Ishikawa (cell line): Measurements from ENCODE around the gene HK1.

Source experiments
- CEBPB ChIP-seq: IDR thresholded peaks from 2 replicates; pipeline ENCODE4 v1.6.1; 2012
- CREB1 ChIP-seq: IDR thresholded peaks from 2 replicates; pipeline ENCODE4 v1.6.1; 2012; ENCODE audit warnings: low read depth
- EGR1 ChIP-seq: IDR thresholded peaks from 2 replicates; pipeline ENCODE4 v1.6.1; 2012
- EP300 ChIP-seq: IDR thresholded peaks from 2 replicates; pipeline ENCODE4 v1.6.1; 2012; ENCODE audit warnings: borderline replicate concordance
- FOXM1 ChIP-seq: IDR thresholded peaks from 2 replicates; pipeline ENCODE4 v1.6.1; 2012; ENCODE audit warnings: low read depth, borderline replicate concordance
- NFIC ChIP-seq: IDR thresholded peaks from 2 replicates; pipeline ENCODE4 v1.6.1; 2012
- RAD21 ChIP-seq: IDR thresholded peaks from 2 replicates; pipeline ENCODE4 v1.6.1; 2012; ENCODE audit warnings: low read depth
- TAF1 ChIP-seq: IDR thresholded peaks from 2 replicates; pipeline ENCODE4 v1.6.1; 2012; ENCODE audit warnings: low read depth, mild to moderate bottlenecking
- TCF12 ChIP-seq: IDR thresholded peaks from 2 replicates; pipeline ENCODE4 v1.6.1; 2012; ENCODE audit warnings: low read depth
- TEAD4 ChIP-seq: IDR thresholded peaks from 2 replicates; pipeline ENCODE4 v1.6.1; 2012
- YY1 ChIP-seq: IDR thresholded peaks from 2 replicates; pipeline ENCODE4 v1.6.1; 2012; ENCODE audit warnings: low read depth
- ZBTB7A ChIP-seq: IDR thresholded peaks from 2 replicates; pipeline ENCODE4 v1.6.1; 2012; ENCODE audit warnings: low read depth
- TF ChIP-seq, protein P1 (sequence below): IDR thresholded peaks from 2 replicates; pipeline ENCODE4 v1.6.1; 2012
- TF ChIP-seq, protein P2 (sequence below): IDR thresholded peaks from 2 replicates; pipeline ENCODE4 v1.6.1; 2012
- TF ChIP-seq, protein P3 (sequence below): IDR thresholded peaks from 2 replicates; pipeline ENCODE4 v1.6.1; 2012; ENCODE audit warnings: low read depth, mild to moderate bottlenecking

Gene HK1

DNA sequence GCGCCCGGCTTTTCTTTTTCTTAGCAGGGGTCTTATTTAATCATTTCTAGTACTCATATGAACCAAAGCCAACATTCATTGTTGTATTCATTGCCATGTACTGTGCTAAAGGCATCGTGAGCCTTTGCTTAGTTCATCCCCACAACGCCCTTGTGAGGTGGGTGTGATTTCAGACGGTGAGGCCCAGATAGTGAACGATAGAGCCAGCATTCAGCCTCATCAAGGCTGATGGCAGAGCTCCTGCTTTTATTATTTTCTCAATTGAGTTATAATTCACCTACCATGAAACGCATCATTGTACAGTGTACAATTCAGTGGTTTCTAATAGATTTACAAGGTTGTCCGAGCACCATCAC, 50.1 kb downstream of the HK1 start:
- TF ChIP-seq ZBTB7A (no peak), CREB1 (no peak), EGR1 (no peak), CEBPB (no peak), TCF12 (no peak), NFIC (no peak), FOXM1 (no peak), TAF1 (no peak), EP300 (no peak)
- TF ChIP-seq, protein P1, sequence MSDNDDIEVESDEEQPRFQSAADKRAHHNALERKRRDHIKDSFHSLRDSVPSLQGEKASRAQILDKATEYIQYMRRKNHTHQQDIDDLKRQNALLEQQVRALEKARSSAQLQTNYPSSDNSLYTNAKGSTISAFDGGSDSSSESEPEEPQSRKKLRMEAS: no peak
- TF ChIP-seq, protein P2, sequence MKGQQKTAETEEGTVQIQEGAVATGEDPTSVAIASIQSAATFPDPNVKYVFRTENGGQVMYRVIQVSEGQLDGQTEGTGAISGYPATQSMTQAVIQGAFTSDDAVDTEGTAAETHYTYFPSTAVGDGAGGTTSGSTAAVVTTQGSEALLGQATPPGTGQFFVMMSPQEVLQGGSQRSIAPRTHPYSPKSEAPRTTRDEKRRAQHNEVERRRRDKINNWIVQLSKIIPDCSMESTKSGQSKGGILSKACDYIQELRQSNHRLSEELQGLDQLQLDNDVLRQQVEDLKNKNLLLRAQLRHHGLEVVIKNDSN: no peak
- TF ChIP-seq, protein P3, sequence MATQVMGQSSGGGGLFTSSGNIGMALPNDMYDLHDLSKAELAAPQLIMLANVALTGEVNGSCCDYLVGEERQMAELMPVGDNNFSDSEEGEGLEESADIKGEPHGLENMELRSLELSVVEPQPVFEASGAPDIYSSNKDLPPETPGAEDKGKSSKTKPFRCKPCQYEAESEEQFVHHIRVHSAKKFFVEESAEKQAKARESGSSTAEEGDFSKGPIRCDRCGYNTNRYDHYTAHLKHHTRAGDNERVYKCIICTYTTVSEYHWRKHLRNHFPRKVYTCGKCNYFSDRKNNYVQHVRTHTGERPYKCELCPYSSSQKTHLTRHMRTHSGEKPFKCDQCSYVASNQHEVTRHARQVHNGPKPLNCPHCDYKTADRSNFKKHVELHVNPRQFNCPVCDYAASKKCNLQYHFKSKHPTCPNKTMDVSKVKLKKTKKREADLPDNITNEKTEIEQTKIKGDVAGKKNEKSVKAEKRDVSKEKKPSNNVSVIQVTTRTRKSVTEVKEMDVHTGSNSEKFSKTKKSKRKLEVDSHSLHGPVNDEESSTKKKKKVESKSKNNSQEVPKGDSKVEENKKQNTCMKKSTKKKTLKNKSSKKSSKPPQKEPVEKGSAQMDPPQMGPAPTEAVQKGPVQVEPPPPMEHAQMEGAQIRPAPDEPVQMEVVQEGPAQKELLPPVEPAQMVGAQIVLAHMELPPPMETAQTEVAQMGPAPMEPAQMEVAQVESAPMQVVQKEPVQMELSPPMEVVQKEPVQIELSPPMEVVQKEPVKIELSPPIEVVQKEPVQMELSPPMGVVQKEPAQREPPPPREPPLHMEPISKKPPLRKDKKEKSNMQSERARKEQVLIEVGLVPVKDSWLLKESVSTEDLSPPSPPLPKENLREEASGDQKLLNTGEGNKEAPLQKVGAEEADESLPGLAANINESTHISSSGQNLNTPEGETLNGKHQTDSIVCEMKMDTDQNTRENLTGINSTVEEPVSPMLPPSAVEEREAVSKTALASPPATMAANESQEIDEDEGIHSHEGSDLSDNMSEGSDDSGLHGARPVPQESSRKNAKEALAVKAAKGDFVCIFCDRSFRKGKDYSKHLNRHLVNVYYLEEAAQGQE: no peak

DNA sequence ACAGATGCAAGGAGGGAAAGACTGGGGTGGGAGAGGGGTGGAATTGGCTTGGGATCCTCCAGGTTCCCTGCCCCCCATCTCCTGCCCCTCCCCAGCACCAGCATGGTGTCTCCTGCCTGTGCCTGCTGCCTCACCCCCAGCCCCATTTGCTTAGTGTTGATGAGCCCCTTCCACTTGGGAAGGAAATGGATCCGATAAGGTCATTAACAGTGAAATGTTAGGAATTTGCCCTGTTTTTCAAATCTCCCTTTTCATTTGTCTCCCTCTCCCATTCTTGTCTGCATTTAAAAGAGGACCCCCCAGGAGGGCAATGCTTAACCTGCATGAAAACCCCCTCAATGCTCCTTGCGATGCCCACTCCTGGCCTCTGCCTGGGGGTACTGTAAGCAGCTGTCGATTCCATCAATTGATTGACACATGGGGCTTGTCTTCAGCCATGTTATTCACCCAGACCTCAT, 51.5 kb downstream of the HK1 start:
- TF ChIP-seq, protein P1: no peak
- TF ChIP-seq RAD21 (no peak), TEAD4 (no peak), FOXM1 (no peak), YY1 (no peak), ZBTB7A (no peak), EGR1 (no peak), TAF1 (no peak)

DNA sequence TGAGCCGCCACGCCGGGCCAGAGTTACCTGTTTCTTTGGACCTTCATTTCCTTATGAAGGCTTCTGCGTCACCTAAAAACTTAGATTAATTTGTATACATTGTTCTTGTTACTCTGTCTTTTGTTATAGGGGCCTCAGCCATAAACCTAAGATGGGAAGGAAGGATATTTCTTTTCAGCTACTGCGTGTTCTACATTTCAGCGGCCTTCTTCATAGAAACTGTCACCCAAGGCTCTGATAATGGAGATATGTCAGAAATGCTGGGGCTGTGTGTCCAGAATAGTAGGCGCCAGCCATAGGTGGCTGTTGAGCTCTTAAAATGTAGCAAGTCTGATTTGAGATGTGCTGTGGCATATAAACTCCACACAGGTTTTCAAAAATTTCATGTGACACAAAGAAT, 52.9 kb downstream of the HK1 start:
- TF ChIP-seq CEBPB (no peak), TEAD4 (no peak), EGR1 (no peak), NFIC (no peak), FOXM1 (no peak), RAD21 (no peak), CREB1 (no peak)
- TF ChIP-seq, protein P2: no peak
- TF ChIP-seq, protein P3: no peak

DNA sequence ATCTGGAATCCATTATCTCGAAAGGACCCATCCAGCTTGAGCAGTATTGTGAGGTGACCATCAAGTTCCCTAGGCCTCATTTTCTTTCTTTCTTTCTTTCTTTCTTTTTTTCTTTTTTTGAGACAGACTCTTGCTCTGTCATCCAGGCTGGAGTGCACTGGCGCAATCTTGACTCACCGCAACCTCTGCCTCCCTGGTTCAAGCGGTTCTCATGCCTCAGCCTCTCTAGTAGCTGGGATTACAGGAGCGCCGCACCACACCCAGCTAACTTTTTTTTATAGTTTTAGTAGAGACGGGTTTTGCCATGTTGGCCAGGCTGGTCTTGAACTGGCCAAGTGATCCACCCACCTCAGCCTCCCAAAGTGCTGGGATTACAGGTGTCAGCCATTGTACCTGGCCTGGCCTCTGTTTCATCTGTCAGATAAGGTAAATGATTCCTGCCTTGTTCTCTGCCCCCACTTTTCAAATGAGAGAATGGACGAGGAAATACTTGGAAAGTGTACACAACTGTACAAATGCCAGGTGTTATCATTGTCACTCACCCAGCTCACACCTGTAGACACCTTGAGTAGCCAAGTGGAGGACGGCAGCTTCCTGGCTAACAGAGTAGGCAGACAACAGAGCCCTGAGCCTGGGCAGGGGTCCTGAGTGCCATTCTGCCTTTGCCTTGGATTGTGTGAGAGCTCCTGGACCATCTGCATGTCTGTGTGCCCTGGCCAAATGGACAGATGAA, 54.1 kb downstream of the HK1 start:
- TF ChIP-seq, protein P2: no peak

DNA sequence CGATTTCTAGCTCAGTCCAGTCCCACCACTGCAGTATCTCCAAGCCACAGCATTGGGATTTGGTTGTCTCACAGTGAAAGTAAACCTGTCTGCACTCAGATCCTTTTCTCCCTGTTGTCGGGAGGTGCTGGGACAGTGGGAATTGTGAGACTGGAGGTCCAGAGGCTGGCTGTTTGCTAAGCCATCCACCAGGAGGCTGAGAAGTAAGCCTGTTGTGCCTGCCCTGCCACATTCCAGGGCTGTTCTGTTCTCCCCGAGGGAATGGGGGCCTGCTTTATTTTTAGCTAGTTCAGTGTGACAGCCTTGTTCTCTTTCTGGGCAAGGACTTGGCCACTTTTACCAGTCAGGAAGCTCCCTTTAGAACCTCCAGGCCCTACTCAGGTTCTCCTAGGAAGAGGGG, 54.9 kb downstream of the HK1 start:
- no peak for TF ChIP-seq EGR1
- TF ChIP-seq TCF12: peak; percentile 89
- TF ChIP-seq, protein P3: 0 out of 2 replicates have a peak, but pooled peaks have one; percentile 10
- TF ChIP-seq FOXM1: no peak
- TF ChIP-seq, protein P2: no peak
- 0 out of 2 replicates have a peak, but pooled peaks have one; percentile 33 for TF ChIP-seq TAF1
- no peak for TF ChIP-seq CREB1
- TF ChIP-seq ZBTB7A: no peak
- TF ChIP-seq RAD21: peak; percentile 43; the same call in 1 of the 2 replicates
- peak; percentile 70; the same call in 1 of the 2 replicates for TF ChIP-seq EP300
- TF ChIP-seq TEAD4: peak; percentile 98
- no peak for TF ChIP-seq CEBPB
- 0 out of 2 replicates have a peak, but pooled peaks have one; percentile 39 for TF ChIP-seq YY1
- TF ChIP-seq, protein P1: peak; percentile 74
- TF ChIP-seq NFIC: peak; percentile 47; the same call in 1 of the 2 replicates
